ENCODE data around the gene RARS2. TPM values are rescaled to one million over a fixed set of nuclear protein-coding genes. Genes with fewer than 3 reads are reported as not detected.

The RARS2 gene
- total and polyA plus RNA-seq, 2 of the 8 experiments (the other 6 are each of a cell fraction or from before 2014, with no cell fraction given): 10.2 to 40.5 TPM

DNA sequence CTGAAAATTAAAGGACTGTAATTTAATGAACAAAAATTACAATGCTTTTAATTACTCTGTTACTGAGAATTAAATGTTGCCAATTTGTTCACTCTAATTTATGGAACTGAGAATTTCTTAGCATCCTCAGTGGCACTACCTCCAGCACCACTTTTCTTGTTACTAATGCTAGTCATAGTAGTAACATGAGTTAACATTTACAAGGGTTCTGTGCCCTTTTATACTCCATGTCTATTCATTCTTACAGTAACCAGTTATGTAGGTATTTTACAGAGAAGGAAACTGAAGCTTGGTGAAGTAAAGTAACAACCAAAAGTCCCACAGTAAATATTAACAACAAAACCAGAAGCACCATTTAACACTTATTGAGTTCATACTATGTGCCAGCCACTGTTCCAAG, 34.3 kb downstream of the RARS2 start:
- Histone ChIP-seq H4K91ac (replicated peaks; ENCODE audit: insufficient read length, low read length) (no peak overlapping the region), H3K27ac (ENCODE audit: low read depth, low read length) (no peak overlapping the region), H3K79me2 (ENCODE audit: control insufficient read depth in 1 of 2, insufficient read depth in 2 of 2, low read length in 2 of 2) (no peaks in the 10 kb centered on the region), H2AFZ (ENCODE audit: low read length) (no peak overlapping the region), H3K9me3 (ENCODE audit: insufficient read depth in 2 of 2, low read depth in 1 of 2, low read length in 1 of 2) (no peaks in the 10 kb centered on the region), H2BK15ac (ENCODE audit: low read length) (no peak overlapping the region), H3K79me1 (ENCODE audit: low read depth, low read length) (no peaks in the 10 kb centered on the region), H3K14ac (ENCODE audit: insufficient read length) (no peak overlapping the region), H4K5ac (ENCODE audit: insufficient read length, low read depth, low read length) (no peak overlapping the region), H2BK12ac (ENCODE audit: low read depth, low read length) (no peak overlapping the region), H3K27me3 (replicated peaks in 1 of 4; ENCODE audit: control insufficient read depth in 3 of 4, extremely low read depth in 1 of 4, insufficient read depth in 3 of 4, low read length in 3 of 4) (no peaks in the 10 kb centered on the region), H3K4me2 (ENCODE audit: insufficient read depth in 1 of 2, low read depth in 2 of 2, low read length in 2 of 2) (no peak overlapping the region), H3K4me1 (replicated peaks in 1 of 4; ENCODE audit: control insufficient read depth in 3 of 4, insufficient read depth in 4 of 4, low read length in 3 of 4) (peaks cover 0 to under 1% (median 0%) of the 10 kb centered on the region in 4 experiments; a peak in 1 of 7 replicates), H2BK20ac (ENCODE audit: low read length) (no peak overlapping the region), H3K18ac (ENCODE audit: extremely low read depth, low read length) (no peak overlapping the region), H3K9ac (replicated peaks in 1 of 4; ENCODE audit: extremely low read depth in 1 of 4, low read depth in 3 of 4, low read length in 3 of 4) (no peak overlapping the region), H3K23me2 (ENCODE audit: low read depth, low read length) (no peaks in the 10 kb centered on the region), H4K20me1 (replicated peaks in 1 of 2; ENCODE audit: control insufficient read depth in 1 of 2, insufficient read depth in 2 of 2, low read length in 2 of 2) (peaks cover 0 to 1% of the 10 kb centered on the region in 2 experiments), H2BK5ac (ENCODE audit: low read depth, low read length) (no peak overlapping the region), H3K36me3 (ENCODE audit: control insufficient read depth in 2 of 4, insufficient read depth in 4 of 4, low read length in 3 of 4) (peaks cover 4 to 64% (median 11%) of the 10 kb centered on the region in 4 experiments), H3K56ac (replicated peaks; ENCODE audit: insufficient read length, low read depth, low read length) (no peak overlapping the region), H3K4ac (replicated peaks; ENCODE audit: insufficient read length, low read depth, low read length) (no peak overlapping the region), H2AK5ac (ENCODE audit: low read depth, low read length) (no peak overlapping the region), H2BK120ac (replicated peaks; ENCODE audit: low read depth, low read length) (no peak overlapping the region), H3K23ac (ENCODE audit: insufficient read length) (no peak overlapping the region), H3K4me3 (ENCODE audit: extremely low read depth in 1 of 4, insufficient read depth in 2 of 4, low read depth in 3 of 4, low read length in 4 of 4) (no peak overlapping the region), H4K8ac (ENCODE audit: extremely low read depth, insufficient read depth, low read length) (no peak overlapping the region)
- no peak for TF ChIP-seq TAF1 (IDR thresholded peaks at IDR 0.05; ENCODE audit: low read depth, low read length)
- TF ChIP-seq BCL11A (IDR thresholded peaks at IDR 0.05; ENCODE audit: low read depth in 2 of 2, low read length in 2 of 2): no peak
- no peak for TF ChIP-seq SRF (IDR thresholded peaks at IDR 0.05; ENCODE audit: low read depth, low read length)
- TF ChIP-seq NRF1 (IDR thresholded peaks at IDR 0.05; ENCODE audit: low read depth, low read length): no peak
- no peak for TF ChIP-seq CHD1 (IDR thresholded peaks at IDR 0.05; ENCODE audit: low read depth, low read length)
- no peak for TF ChIP-seq RXRA (IDR thresholded peaks at IDR 0.05; ENCODE audit: insufficient read depth, low read depth, low read length)
- no peak for TF ChIP-seq KDM5A (IDR thresholded peaks at IDR 0.05; ENCODE audit: low read length)
- no peak for TF ChIP-seq GTF2F1 (IDR thresholded peaks at IDR 0.05; ENCODE audit: borderline replicate concordance, low read depth, low read length)
- TF ChIP-seq CREB1 (IDR thresholded peaks at IDR 0.05): no peak
- TF ChIP-seq RNF2 (IDR thresholded peaks at IDR 0.05; ENCODE audit: borderline replicate concordance, low read depth, low read length, missing control alignments, poor library complexity, severe bottlenecking): no peak
- ChIA-PET CTCF (ENCODE audit: partially characterized antibody) (no interaction called here), POLR2A (ENCODE audit: partially characterized antibody) (no interaction called here)
- FAIRE-seq (no peak), DNase-seq (ENCODE audit: low read depth in 1 of 2, low spot score in 2 of 2) (no peak)

Measured in H1 (cell line).